HG03280 (cell line): ENCODE data around the gene PPP1R37.
"Not testable (repeated sequence)": the region's sequence is repeated elsewhere in the genome, so short reads cannot be mapped to it uniquely, and the experiment has no call there.

Experiments used
- ATAC-seq: cut with Tn5 transposase; IDR thresholded peaks from one replicate; pipeline ENCODE4 v1.9.1; 2021; ENCODE audit warnings: mild to moderate bottlenecking, moderate library complexity; ENCODE audit not compliant: unreplicated experiment

The PPP1R37 gene

DNA sequence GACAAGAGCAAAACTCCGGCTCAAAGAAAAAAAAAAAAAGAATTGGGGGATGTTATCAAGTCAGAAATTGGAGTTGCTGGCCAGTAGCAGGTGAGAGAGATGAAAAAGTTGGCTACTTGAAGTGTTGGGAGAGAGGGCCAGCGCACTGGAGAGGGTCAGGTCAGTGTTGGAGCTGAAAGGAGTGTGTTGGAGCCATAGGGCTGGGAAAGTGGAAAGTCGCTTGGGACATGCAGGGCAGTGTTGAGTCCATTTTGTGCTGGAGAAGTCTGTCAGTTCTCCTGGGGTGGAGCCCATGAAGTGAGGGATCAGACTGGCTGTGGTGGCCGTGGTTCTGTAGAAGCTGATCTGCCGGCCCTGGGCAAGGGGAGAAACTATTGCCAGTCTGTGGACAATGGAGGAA lies 1.7 kb downstream of the PPP1R37 start:
- ATAC-seq, result no peak

DNA sequence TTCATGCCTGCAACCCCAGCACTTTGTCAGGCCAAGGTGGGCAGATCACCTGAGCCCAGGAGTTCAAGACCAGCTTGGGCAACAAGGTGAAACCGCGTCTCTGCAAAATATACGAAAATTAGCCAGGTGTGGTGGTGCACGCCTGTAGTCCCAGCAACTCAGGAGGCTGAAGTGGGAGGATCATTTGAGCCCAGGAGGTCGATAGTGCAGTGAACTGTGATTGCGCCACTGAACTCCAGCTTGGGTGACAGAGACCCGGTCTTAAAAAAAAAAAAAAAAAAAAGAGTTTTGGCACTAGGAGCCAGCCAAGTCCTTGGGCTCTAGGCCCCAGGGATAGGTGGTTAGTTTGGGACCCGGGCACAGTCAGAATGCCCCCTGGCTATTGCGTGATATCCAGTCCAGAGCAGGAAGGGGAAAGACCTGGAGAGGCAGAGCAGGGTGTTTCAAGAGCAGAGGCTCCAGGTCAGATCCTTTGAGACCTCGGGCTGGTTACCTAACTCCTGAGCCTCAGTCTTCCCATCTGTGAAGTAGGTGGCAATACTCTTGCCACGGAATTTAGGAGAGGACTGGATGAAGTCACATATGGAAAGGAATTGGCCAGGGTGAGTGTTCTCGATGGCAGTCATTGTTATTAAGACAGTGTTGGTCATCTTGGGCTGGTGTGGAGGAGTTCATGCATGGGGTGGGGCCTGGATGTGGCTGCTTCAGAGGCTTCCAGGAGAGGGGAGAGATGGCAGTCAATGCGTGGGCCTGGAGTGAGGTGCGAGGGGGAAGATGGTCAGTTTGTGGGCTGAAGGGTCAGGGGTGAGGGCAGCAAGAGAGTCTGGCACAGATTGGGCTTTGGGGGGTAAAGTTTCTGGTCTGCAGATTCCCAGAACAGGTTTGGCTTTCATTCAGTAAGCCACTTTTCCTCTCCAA lies 2.8 kb downstream of the PPP1R37 start:
- no peak for ATAC-seq

DNA sequence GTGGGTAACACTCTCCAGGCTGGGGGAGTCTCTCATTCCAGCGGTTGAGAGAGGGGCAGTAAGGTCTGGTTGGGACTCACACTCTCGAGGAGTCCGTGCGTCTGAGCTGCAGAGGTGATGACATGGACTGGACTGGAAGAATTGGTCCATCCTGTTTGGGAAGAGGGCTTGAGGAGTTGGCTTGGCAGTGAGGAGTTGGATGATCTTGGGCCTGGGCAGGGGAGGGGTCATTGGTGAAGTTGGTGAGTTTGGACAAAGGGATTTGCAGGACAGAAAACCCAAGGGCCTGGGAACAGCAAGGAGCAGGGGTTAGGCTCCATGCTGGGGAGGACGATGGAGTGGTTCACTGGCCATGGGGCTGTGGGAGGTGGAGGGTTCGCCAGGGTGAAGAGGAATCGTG lies 3.7 kb downstream of the PPP1R37 start:
- no peak for ATAC-seq

DNA sequence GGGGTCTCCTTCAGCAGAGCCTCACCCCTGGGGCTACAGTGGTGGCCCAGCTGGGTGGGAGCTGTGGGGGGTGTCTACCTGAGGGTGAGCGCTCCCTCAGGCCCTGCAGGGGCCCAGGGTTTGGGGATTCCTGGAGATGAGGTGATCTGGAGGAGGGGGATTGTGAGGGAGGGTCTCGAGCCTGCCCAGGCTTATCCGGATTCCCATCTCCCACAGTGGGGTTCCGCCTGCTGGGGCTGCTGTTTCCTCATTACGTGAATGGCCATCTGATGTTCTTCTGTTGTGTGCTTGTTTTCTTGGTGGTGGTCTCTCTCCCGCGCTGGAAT lies 4.4 kb downstream of the PPP1R37 start:
- no peak for ATAC-seq

DNA sequence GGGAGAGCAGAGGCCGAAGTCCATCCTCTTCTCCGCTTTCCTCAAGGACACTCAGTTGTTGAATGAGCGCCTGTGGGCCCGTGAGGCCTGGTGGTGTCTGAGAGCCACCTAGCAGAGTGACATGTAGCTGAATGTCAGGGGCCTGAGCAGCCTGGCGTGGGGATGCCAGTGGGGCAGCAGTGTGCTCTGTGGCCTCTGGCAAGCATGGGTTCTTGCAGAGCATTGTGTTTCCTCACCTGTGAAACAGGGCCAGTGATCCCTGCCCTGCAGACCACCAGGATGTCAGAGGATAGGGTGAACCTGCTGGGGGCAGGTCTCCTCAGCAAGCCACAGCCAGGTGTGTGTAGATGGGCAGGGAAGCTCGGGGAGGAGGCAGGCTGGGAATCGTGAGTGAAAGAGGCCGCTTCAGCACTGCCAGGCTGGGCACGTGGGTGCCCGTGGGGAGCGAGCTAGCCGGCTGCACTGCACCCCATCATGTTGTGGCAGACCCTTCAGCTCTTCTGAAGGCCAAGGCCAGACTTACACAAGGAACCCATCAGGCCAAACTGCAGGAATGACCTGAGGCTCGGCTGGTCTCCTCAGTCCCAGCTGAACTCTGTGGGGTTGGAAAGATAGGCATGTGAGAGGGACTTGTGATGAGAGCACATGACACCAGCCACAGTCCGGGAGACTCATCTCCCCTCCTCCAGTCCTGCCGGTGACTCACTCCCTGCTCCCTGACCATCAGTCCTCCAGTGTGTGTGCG lies 5.0 kb downstream of the PPP1R37 start:
- ATAC-seq, result no peak

DNA sequence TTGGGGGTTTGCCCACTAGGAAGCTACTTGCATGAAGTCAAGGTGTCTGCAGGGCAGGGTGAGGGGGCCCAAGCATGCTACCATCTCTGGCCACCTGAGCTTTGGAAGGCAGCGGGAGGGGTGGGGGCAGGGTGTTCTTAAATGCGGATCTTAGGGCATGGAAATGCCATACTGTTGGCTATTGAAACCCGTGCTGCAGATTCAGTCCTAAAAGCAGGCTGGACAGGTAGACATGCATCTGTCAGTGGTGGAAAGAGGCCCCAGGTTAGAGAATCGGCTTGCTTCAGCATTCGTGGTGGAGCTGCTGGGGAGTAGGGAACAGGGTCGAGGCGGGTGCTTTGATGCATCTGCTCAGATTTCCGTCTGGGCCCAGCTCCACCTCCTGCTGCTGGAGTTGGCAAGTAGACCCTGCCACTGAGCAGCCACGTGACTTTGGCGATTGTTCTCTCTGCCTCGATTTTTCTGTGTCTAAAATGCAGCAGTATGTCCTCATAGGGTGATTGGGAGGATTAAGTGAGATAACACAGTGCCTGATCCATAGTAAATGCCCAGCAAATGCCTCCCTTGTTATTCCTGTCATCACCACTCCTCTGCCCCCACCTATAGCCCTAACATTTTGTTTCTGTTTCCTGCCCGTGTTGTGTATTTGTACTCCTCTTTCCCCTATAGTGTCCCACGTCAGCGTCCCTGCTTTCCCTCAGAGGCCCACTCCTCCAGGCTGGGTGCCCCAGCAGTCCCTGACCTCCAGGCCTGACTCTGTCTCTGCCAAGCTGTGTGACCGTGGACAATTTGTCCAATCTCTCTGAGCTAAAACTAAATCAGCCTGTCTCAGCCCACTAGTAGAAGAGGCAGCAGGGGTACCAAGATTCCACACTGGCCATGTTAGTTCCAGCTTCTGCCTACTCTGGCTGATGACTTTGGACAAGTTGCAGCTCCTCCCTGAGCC lies 5.8 kb downstream of the PPP1R37 start:
- ATAC-seq, result no peak

DNA sequence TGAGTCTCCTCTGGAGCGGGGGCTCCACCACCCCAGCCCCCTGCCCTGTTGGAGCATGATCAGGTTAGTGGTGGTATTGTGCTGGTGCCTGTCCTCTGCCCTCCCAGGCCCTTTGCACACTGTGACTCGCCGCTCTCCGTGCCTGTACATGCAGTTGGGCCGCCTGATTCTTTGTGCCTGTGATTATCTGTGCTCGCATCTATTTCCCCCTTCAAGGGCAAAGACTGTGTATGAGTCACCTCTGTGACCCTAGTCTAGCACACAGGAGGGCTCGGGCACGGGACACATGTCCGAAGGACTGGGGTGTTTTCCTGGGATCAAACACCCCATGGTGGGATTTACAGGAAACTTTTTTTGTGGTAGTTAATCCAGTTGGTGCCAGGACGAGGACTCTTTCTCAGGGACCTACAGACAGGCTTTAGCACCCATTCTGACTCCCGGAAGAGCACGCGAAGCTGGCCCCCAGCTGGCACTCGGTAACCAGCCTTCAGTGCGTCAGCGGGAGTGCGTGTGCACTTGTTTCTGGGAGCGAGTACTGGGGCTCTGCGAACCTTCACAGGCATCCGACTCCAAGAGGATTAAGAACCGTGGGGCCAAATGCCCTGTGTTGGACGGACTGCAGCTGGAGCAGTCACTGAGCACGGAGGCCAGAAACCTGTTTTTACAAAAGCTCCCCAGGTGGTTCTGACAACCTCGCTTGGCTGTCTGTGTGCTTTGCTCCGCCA lies 6.7 kb downstream of the PPP1R37 start:
- no peak for ATAC-seq

DNA sequence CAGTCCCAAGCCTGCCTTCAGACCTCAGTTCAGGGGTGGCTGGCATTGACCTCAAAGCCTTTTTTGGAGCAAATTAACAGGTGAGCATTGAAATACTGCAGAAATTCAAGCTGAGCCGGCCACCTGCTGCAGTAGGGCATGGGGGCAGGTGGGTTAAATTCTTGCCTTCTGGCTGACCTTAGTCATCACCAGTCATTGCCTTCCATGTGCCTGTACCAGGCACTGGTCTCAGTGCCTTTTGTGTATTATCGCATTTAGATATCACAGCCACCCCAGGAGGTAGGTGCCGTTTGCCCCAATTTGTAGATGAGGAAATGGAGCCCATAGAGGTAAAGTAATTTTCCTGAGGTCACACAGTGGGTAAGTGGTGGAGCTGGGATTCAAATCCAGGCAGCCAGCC lies 7.2 kb downstream of the PPP1R37 start:
- no peak for ATAC-seq

DNA sequence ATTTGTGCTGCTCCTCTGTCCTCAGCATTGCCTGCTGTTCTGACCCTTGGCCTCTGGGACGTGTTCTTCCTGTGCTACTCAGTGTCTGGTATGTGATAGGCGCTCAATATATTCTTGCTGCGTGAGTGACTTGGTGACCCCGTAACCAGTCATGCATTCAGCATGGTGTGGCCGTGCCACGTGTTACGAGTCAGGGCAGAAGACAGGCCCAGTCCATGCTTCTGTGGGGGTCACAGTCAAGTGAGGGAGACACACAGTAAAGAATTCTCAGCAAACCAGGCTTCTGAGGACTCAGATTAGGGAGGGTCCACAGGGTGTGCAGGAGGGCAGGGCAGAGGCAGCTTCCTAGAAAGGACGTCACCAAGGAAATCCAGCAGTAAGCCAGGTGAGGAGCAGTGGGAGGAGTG lies 7.9 kb downstream of the PPP1R37 start:
- ATAC-seq, result no peak

DNA sequence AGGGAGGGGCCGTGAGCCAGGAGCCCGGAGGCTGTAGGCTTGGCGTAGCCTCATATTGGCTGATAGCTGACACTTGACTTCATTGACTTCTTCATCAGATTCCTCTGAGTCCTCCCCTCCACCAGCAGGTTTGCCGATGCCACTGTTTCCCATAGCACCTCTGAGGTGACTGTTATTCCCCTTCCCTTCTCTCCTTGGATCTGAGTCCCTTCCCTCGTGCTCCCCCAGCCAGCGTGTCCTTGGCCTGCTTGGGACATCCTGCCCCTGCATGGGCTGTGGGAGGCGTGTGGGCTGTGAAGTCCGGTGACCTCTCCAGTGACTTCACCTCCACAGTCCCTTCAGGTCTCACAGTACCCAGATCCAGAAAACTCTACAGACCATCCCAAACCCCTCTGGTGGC lies 8.8 kb downstream of the PPP1R37 start:
- no peak for ATAC-seq

DNA sequence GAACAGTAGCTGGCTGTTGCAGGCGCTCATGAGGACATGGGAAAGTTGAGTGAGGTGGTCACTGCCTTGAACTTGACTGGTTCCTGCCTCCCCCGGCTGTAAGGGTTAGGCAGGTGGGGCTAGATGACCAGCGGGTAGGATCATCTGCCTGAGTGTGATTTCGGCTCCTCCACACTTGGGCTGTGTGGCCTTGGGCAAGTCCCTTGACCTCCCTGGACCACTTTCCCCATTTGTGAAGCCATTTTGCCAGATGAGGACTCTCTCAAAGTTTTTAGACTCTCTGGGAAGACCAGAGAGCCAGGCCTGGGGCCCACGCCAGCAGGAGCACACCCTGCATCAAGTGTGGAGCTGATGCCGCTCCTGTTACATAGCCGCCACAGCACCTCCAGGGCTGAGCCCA lies 9.5 kb downstream of the PPP1R37 start:
- no peak for ATAC-seq

DNA sequence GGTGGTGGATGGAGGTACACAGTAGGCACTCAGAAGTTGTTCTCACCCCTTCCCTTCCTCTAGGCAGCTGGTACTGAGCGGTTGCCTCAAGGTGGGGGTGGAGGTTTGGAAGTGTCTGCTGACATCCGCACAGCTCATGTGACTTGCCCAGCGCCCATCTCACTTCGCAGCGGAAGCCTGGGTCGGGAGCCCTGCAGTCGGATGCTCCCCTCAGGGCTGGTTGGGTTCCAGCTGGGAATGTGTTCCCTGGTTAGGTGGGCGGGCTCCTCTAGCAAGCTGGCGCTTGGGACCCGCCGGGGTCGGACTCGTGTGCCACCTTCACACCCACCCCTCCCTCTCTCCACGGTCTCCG lies 10.2 kb downstream of the PPP1R37 start:
- no peak for ATAC-seq

DNA sequence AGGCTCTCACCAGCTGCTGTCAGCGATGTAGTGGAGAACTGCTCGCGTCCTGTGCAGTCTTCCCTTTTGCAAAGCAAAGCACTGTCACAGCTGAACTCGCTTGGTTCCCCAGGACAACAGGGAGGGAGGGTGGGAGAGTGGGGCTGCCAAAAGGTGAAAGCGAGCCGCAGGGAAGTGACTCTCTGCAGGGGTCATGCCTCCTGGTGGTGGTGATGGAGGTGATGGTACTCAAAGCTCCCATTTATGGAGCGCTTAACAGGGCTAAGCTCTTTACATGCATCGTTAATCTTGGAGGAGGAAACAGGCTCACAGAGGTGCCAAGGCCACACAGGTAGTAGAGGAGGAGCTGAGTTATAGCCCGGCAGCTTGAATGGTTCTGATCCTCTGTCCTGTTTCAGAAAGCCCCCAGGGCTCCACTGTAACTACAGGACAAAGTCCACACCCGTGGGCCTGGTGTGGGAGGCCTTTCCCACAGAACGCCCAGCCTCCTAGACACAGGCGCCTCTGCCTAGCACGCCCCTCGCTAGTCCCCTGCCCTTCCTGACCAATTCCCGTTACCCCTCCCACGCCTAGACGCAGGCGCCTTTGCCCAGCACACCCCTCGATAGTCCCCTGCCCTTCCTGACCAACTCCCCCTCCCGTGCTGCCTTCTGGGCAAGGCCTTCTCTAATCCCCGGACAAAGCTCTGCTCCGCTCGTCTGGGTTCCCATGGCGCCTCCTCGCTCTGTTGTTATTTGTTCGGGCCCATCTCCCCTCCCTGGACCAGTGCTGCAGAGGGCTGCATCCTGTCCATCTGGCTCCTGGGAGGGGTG lies 10.7 kb downstream of the PPP1R37 start:
- no peak for ATAC-seq

DNA sequence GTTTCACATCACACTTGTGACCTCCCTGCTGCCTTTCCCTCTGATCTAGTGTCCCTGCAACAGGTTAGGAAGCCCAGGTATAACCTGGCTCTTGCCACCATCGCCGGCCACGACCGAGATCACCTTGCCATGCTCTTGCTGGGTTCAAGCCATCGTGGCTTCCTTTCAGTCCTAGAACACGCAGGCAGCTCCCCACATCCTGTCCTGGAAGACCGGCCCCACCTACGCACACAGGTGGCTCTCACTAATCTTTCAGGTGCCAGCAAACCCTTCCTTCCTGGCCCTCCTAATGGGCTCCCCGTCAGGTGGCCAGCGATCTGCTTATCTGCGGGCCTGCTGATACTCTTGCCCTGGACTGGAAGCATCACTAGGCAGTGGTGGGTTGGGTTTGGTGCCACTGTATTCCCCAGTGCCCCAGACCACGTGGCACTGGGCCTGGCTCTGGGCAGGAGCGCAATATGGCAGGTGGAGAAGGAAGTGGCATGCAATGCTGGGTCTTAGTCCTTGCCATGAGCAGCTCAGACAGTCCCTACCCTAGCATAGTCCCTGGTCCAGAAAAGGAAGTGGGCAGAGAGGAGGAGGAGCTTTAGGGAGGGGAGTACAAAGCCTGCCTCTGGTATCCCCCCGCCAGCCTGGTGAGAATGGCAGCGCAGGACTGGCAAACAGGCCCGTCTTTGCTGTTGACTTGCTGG lies 11.8 kb downstream of the PPP1R37 start:
- ATAC-seq, result no peak

DNA sequence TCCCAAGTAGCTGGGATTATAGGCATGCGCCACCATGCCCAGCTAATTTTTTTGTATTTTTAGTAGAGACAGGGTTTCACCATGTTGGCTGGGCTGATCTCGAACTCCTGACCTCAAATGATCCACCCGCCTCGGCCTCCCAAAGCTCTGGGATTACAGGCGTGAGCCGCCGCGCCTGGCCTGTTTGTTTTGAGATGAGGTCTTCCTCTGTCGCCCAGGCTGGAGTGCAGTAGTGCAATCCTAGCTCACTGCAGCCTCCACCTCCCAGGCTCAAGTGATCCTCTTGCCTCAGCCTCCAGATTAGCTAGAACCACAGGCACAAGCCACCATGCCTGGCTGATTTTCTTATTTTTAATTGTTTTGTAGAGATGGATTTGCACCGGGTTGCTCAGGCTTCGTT lies 13.4 kb downstream of the PPP1R37 start:
- not testable (repeated sequence) for ATAC-seq

DNA sequence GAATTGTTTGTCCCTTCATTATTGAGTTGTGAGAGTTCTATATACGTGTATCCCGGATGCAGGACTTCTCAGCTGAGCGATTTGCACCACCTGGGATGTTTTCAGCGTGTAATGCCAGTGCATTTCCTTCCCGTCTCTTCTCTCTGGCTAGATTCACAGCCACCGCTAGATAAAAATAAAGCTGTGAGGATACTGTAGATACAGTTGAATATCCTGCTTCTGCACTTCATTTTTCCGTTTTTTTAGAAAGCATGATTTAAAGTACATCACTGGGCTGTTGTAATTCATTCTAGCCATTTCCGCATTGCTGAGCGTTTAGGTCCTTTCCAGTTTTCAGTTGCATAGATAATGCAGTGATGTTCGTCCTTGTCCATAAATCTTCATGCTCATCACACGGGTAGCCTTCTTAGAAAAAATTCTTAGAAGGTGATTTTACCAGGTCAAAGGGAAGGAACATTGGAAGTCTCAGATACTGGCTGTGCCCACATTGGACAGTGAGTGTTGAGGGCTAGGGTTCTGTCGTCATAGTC lies 14.7 kb downstream of the PPP1R37 start:
- no peak for ATAC-seq

DNA sequence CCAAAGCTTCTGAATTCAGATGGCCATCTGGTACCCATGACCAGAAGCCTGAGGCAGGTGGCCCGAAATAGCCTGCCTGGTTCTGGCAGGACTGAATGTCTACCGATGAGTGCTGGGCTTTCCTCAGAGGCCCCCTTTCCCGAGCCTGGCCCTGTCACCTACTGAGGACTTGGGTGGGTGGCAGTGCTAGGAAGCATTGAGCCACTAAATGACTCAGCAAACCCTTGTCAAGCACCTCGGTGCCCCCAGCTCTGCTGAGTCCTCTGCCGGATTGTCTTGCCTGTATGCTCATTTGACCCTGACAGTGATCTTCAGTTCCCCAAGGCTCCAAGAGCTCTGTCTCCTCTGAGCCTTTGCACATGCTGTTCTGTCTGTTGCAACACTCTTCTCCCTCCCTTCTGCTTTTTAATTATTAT lies 17.9 kb downstream of the PPP1R37 start:
- ATAC-seq, result no peak

DNA sequence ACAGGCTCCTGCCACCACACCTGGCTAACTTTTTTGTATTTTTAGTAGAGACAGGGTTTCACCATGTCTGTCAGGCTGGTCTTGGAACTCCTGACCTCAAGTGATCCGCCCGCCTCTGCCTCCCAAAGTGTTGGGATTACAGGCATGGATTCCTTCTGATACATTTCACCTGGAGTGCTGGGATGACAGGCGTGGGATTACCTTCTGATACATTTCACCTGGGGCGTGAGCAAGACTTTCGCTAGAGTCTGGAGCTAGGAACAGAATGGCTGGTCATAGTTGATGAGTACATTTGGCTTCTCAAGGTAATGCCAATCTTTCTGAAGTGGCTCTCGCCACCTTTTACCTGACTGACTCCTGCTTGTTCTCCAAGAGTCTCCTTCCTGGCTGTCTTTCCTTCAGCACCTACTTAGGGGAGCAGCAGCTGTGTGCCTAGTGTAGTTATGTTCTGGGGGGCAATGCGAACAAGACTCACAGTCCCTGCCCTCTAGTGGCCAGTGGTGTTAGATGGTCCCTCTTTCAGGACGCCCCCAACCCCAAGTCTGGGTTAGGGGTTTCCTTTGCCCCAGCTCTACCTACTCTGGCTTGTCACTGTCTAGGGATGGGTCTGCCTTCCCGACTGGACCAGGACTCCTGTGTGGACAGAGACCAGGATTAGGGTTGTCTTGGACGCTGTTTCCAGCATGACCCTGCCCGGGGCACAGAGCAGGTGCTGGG lies 19.3 kb downstream of the PPP1R37 start:
- no peak for ATAC-seq
